Transverse colon (tissue), 3 donors: Measurements from ENCODE around the gene SF3A2.

Experiments used
- CTCF ChIP-seq, 5 experiments: fragments of 200-600 bp in 3 of 5; fragments of 450-650 bp in 2 of 5; sonication (generic) in 3 of 5; IDR thresholded peaks; 1 replicate in 2 of 5; 2 replicates in 3 of 5; pipeline ENCODE4 v1.5.1; 2016 to 2017; ENCODE audit warnings: antibody characterized with exemption in 5 of 5, inconsistent platforms in 3 of 5, mild to moderate bottlenecking in 2 of 5, moderate library complexity in 1 of 5
- EP300 ChIP-seq: sonication (generic); formaldehyde crosslinking; IDR thresholded peaks from one replicate; pipeline ENCODE4 v1.6.1; 2017; ENCODE audit warnings: antibody characterized with exemption, low read depth
- POLR2A ChIP-seq: fragments of 450-650 bp; IDR thresholded peaks from one replicate; pipeline ENCODE4 v1.6.1; 2016; ENCODE audit warnings: antibody characterized with exemption, mild to moderate bottlenecking, moderate library complexity

DNA sequence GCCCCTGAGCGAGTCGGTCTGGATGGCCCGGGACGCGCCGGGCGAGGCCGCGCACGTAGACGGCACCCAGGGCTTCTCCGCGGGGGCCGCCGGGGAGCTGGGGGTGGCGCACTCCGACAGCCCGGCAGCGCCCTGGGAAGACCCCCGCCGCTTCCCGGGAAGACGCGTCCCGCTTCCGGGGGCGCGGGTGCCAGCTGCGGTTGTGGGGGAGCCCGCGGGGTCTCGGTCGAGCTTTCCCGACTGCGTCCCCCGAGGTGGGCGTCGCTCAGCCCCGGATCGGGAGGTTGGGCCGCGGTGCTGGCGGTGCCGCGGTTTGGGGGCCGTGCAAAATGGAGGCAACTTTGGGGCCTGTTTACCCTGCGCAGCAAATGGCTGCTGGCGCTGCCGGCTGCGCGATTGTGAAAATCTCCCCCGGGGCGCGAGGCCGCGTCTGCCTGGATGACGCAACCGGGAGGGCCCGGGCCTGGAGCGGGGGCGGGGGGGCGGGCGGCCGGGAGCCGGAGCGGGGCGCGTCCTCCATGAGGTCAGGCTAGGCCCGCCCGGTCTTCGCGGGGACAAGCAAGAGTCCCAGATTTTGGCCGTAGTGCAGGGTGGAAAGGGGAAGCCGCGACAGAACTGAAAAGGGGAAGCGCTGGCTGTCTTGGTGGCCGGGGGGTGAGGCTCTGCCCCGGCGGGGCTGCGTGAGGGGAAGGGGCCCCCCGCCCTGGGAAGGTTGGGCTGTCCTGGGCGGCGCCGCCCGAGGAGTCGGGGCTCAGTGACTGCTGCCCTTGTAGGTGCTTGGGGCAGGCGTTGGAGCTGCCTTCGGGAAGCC is 34.0 kb downstream of the SF3A2 start:
- TF ChIP-seq POLR2A (peak; percentile 81), CTCF (IDR thresholded peaks at IDR 0.05) (no peak), EP300 (no peak)
